K562 (cell line): Measurements from ENCODE around the gene PRKAA1. TPM values are rescaled to one million over a fixed set of nuclear protein-coding genes. Genes with fewer than 3 reads are reported as not detected.

Experiments used
- ATAC-seq: fragments of 200-7000 bp; cut with Tn5 transposase; 3 replicates; pipeline ENCODE4 v1.9.1; 2020; ENCODE audit warnings: moderate library complexity
- BruUV-seq: library from RNA; stranded (reverse); fragments of 400-500 nt; replicated peaks from 2 replicates; lab custom pipeline; 2021; lab: Mats Ljungman, UMichigan
- CTCF ChIA-PET: fragments of 300-600 bp; formaldehyde crosslinking; extraction: SDS; loops from one replicate; lab custom pipeline; 2021; ENCODE audit warnings: low intra/inter-chr PET ratio; lab: Yijun Ruan, JAX
- POLR2A ChIA-PET: fragments of 300-600, 350-650 bp; sonication (Branson Sonifier 250); formaldehyde crosslinking; extraction: SDS; loops from one replicate; lab custom pipeline; 2021; ENCODE audit warnings: antibody characterized with exemption, inconsistent platforms; lab: Yijun Ruan, JAX
- DNase-seq, 4 experiments: peaks; one replicate each; pipeline versions ENCODE4 v3.0.0 to v3.0.0-alpha.2; 2011 to 2018; ENCODE audit warnings: low spot score in 3 of 4, mixed read lengths in 3 of 4; ENCODE audit errors: extremely low read depth in 1 of 4
- FAIRE-seq: peaks from 2 replicates; lab custom pipeline; 2011; peaks lifted over from hg19 to GRCh38; lab: Jason Lieb, UNC
- H2AFZ ChIP-seq: 2 replicates; pipeline ENCODE4 v1.6.0; 2011; ENCODE audit warnings: low read depth, low read length, control low read depth, inconsistent platforms
- H3K27ac ChIP-seq: fragments of 200-600 bp; 3 replicates; pipeline ENCODE4 v1.8.0; 2011; ENCODE audit warnings: low read depth, mild to moderate bottlenecking, control low read depth, inconsistent platforms, low read length, moderate library complexity, mixed read lengths; ENCODE audit errors: extremely low read depth
- H3K27me3 ChIP-seq, 2 experiments: fragments of 300-600 bp in 1 of 2; 2 replicates in 1 of 2; 3 replicates in 1 of 2; pipeline versions ENCODE4 v1.6.0 to v1.8.0; 2011; ENCODE audit warnings: inconsistent platforms in 2 of 2, low read length in 2 of 2, mild to moderate bottlenecking in 1 of 2, mixed read lengths in 1 of 2, moderate library complexity in 1 of 2; ENCODE audit not compliant: control insufficient read depth in 2 of 2, insufficient read depth in 2 of 2
- H3K36me3 ChIP-seq: fragments of 300-600 bp; 3 replicates; pipeline ENCODE4 v1.8.0; 2011; ENCODE audit warnings: mild to moderate bottlenecking, low read length, inconsistent platforms; ENCODE audit not compliant: control insufficient read depth, insufficient read depth
- H3K4me1 ChIP-seq, 2 experiments: fragments of 200-600 bp in 1 of 2; replicated peaks in 1 of 2; 2 replicates in 1 of 2; 3 replicates in 1 of 2; pipeline versions ENCODE4 v1.5.1 to v1.8.0; 2011; ENCODE audit warnings: inconsistent platforms in 2 of 2, low read length in 2 of 2, mild to moderate bottlenecking in 1 of 2, mixed read lengths in 1 of 2, moderate library complexity in 1 of 2; ENCODE audit not compliant: control insufficient read depth in 2 of 2, insufficient read depth in 2 of 2
- H3K4me2 ChIP-seq: 2 replicates; pipeline ENCODE4 v1.6.1; 2011; ENCODE audit warnings: low read length, control low read depth, inconsistent platforms, mixed read lengths; ENCODE audit not compliant: insufficient read depth
- H3K4me3 ChIP-seq: fragments of 200-600 bp; sonication (generic), shearing (Covaris generic); 2 replicates; pipeline ENCODE4 v1.5.1; 2016; ENCODE audit warnings: control low read depth, inconsistent platforms
- H3K79me2 ChIP-seq: fragments of 200-600 bp; 3 replicates; pipeline ENCODE4 v1.8.0; 2011; ENCODE audit warnings: low read length, inconsistent platforms; ENCODE audit not compliant: control insufficient read depth, insufficient read depth
- H3K9ac ChIP-seq, 2 experiments: 2 replicates each; pipeline versions ENCODE4 v1.6.0 to v1.6.1; 2011; ENCODE audit warnings: low read depth in 2 of 2, low read length in 2 of 2, control low read depth in 1 of 2, inconsistent platforms in 1 of 2, mild to moderate bottlenecking in 1 of 2, mixed read lengths in 1 of 2; ENCODE audit not compliant: insufficient read depth in 1 of 2
- H3K9me1 ChIP-seq: one replicate; pipeline ENCODE4 v1.6.0; 2011; ENCODE audit warnings: inconsistent platforms, mild to moderate bottlenecking, low read length, moderate library complexity; ENCODE audit not compliant: control insufficient read depth, insufficient read depth
- H3K9me3 ChIP-seq: replicated peaks from 2 replicates; pipeline ENCODE4 v1.5.1; 2011; ENCODE audit warnings: low read depth, low read length, inconsistent platforms; ENCODE audit not compliant: control insufficient read depth, insufficient read depth
- H4K20me1 ChIP-seq: replicated peaks from 2 replicates; pipeline ENCODE4 v1.6.1; 2011; ENCODE audit warnings: low read length, inconsistent platforms, mixed read lengths; ENCODE audit not compliant: control insufficient read depth, insufficient read depth
- ARID1B ChIP-seq: fragments of 450-650 bp; IDR thresholded peaks from 2 replicates; pipeline ENCODE4 v1.6.1; 2016; ENCODE audit warnings: antibody characterized with exemption, mild to moderate bottlenecking, inconsistent platforms
- CBFA2T2 ChIP-seq: fragments of 450-650 bp; conservative IDR thresholded peaks from 2 replicates; pipeline ENCODE4 v1.6.1; 2017; ENCODE audit warnings: mild to moderate bottlenecking
- CBFA2T3 ChIP-seq: fragments of 450-650 bp; IDR thresholded peaks from 2 replicates; pipeline ENCODE4 v1.6.1; 2017
- CEBPB ChIP-seq: fragments of 450-650 bp; IDR thresholded peaks from 2 replicates; pipeline ENCODE4 v1.6.1; 2016; ENCODE audit warnings: missing genetic modification characterization, missing compliant biosample characterization
- FOXA3 ChIP-seq, 2 experiments: fragments of 450-650 bp in 1 of 2; sonication (generic) in 1 of 2; formaldehyde crosslinking; IDR thresholded peaks in 1 of 2; conservative IDR thresholded peaks in 1 of 2; 2 replicates each; pipeline versions ENCODE4 v1.4.0 to v1.8.0; 2020 to 2022; ENCODE audit warnings: mild to moderate bottlenecking in 2 of 2, missing genetic modification reagents in 1 of 2
- KDM1A ChIP-seq, 2 experiments: fragments of 450-650 bp; IDR thresholded peaks; 2 replicates each; pipeline ENCODE4 v1.6.1; 2016; ENCODE audit warnings: mild to moderate bottlenecking in 2 of 2
- KDM5B ChIP-seq: fragments of 200-600 bp; sonication (generic); IDR thresholded peaks from 2 replicates; pipeline ENCODE4 v1.6.1; 2012; ENCODE audit warnings: low read depth, mild to moderate bottlenecking, moderate library complexity, low read length, control low read depth, inconsistent platforms; ENCODE audit not compliant: insufficient replicate concordance
- MEIS2 ChIP-seq: fragments of 450-650 bp; IDR thresholded peaks from 2 replicates; pipeline ENCODE4 v1.6.1; 2014; ENCODE audit warnings: mild to moderate bottlenecking; ENCODE audit not compliant: partially characterized antibody
- MYC ChIP-seq, 2 experiments: fragments of 250-450 bp in 1 of 2; sonication (Bioruptor Pico) in 1 of 2; IDR thresholded peaks; 2 replicates each; pipeline versions ENCODE4 v1.5.1 to v1.6.1; 2012 to 2021; ENCODE audit warnings: low read depth in 2 of 2, borderline replicate concordance in 1 of 2, improper control_type of control experiment in 1 of 2, low read length in 1 of 2, mild to moderate bottlenecking in 1 of 2, moderate library complexity in 1 of 2
- PBX2 ChIP-seq, 2 experiments: IDR thresholded peaks in 1 of 2; conservative IDR thresholded peaks in 1 of 2; 2 replicates each; pipeline ENCODE4 v1.6.1; 2016; ENCODE audit warnings: low read depth in 2 of 2, mild to moderate bottlenecking in 1 of 2, missing compliant biosample characterization in 1 of 2, missing genetic modification characterization in 1 of 2, moderate library complexity in 1 of 2
- TAL1 ChIP-seq: fragments of 450-650 bp; IDR thresholded peaks from 2 replicates; pipeline ENCODE4 v1.6.1; 2016; ENCODE audit warnings: mild to moderate bottlenecking
- TCF3 ChIP-seq: sonication (generic); formaldehyde crosslinking; IDR thresholded peaks from 2 replicates; pipeline ENCODE4 v1.4.0; 2020; ENCODE audit warnings: mild to moderate bottlenecking, missing genetic modification reagents
- WGBS: fragments of 100-300 bp; shearing (Covaris generic); methylation state at CpG from one replicate; pipeline ENCODE4 v1.1.6; 2016; ENCODE audit warnings: low coverage, mixed read lengths; ENCODE audit not compliant: insufficient coverage; ENCODE audit errors: missing lambda C conversion rate; 5-methylcytosine and 5-hydroxymethylcytosine counted together
- in situ Hi-C: fragments of 300-500 bp; cut with MboI; formaldehyde crosslinking; loops from 4 replicates; pipeline ENCODE4 v1.15.0; 2018; ENCODE audit warnings: inconsistent platforms, mixed read lengths
- intact Hi-C: fragments of 100-400 bp; cut with micrococcal nuclease; formaldehyde crosslinking; loops from 2 replicates; pipeline ENCODE4 v1.14.2; 2022
- polyA plus RNA-seq, 8 experiments: library from polyadenylated mRNA; depleted of rRNA in 4 of 8; stranded (reverse) in 5 of 8; unstranded in 3 of 8; fragments of >200 nt; fragmentation: Nextera tagmentation in 2 of 8; fragmentation: Illumina TruSeq in 1 of 8; extraction: Ambion mirVana in 2 of 8; extraction: Trizol in 1 of 8; gene quantifications; 2 replicates each; pipeline versions ENCODE4 v1.2.1 to v1.2.3, GENCODE V29; 2011 to 2014; ENCODE audit warnings: inconsistent platforms in 1 of 8, missing spikeins in 1 of 8
- total RNA-seq, 7 experiments: library from RNA; depleted of rRNA in 6 of 7; stranded (reverse); fragments of >200 nt in 6 of 7; fragmentation: Illumina TruSeq in 2 of 7; extraction: Trizol in 2 of 7; gene quantifications; 2 replicates each; pipeline versions ENCODE4 v1.2.1 to v1.2.3, GENCODE V29; 2011 to 2021; ENCODE audit warnings: low replicate concordance in 1 of 7

Gene PRKAA1
- total and polyA plus RNA-seq, 9 of the 15 experiments (the other 6 are each of a cell fraction or from before 2014, with no cell fraction given), result 24.5 to 84.0 (median 51.4) TPM

- peak in 1 of 4 experiments; percentile 48 for DNase-seq
- POLR2A ChIA-PET, result interaction anchor here (2.1 to 8.3 kb wide), 4 partner anchors 9 to 21 kb away, joined by 8 to 88 read pairs (median 20); partner anchors contain the start of gene RPL37
- H3K9me3 ChIP-seq, result no peaks in the 10 kb centered on the region
- intact Hi-C loops, result no loop called here
- peak overlapping the region; percentile 15; the same call in 1 of the 3 replicates for H3K27ac ChIP-seq
- BruUV-seq, result no TSS peak
- H3K79me2 ChIP-seq, result no peaks in the 10 kb centered on the region
- WGBS, result 4% methylated on average over 1 of the region's 1 CpG
- H3K9me1 ChIP-seq, result no peaks in the 10 kb centered on the region
- peak overlapping the region; percentile 2; the same call in 1 of the 2 replicates for H2AFZ ChIP-seq
- no peaks in the 10 kb centered on the region for H4K20me1 ChIP-seq
- peak; percentile 63 for ATAC-seq
- no peaks in the 10 kb centered on the region for H3K27me3 ChIP-seq
- H3K4me2 ChIP-seq, result no peak overlapping the region
- in situ Hi-C loops, result no loop called here
- peaks cover 13 to 16% of the 10 kb centered on the region in 2 experiments for H3K4me1 ChIP-seq
- CTCF ChIA-PET, result no interaction called here
- H3K36me3 ChIP-seq, result no peaks in the 10 kb centered on the region
- H3K4me3 ChIP-seq, result no peak overlapping the region
- TF ChIP-seq PBX2 (CRISPR knock-in tag; IDR thresholded peaks at IDR 0.05; ENCODE audit: low read depth) (no peak), PBX2 (tag; conservative IDR thresholded peaks at IDR 0.05; ENCODE audit: low read depth) (peak; percentile 60), CEBPB (no peak), FOXA3 (CRISPR knock-in tag; conservative IDR thresholded peaks at IDR 0.05 in 1 of 2, IDR thresholded peaks at IDR 0.05 in 1 of 2) (no peak), MYC (IDR thresholded peaks at IDR 0.05; ENCODE audit: low read depth, low read length) (no peak), MYC (CRISPR knock-in tag; IDR thresholded peaks at IDR 0.05; ENCODE audit: borderline replicate concordance, low read depth) (no peak), KDM5B (no peak), CBFA2T3 (peak; percentile 79), CBFA2T2 (peak; percentile 33), TCF3 (CRISPR knock-in tag) (peak; percentile 45), TAL1 (peak; percentile 29; the same call in 1 of the 2 replicates), MEIS2 (peak; percentile 61), ARID1B (peak; percentile 60), KDM1A (IDR thresholded peaks at IDR 0.05) (peak in 1 of 2 experiments; percentile 41; a peak in 1 of 4 replicates)
- no peak overlapping the region for H3K9ac ChIP-seq
- peak; percentile 65 for FAIRE-seq
Observed at GRCh38 chr5:40812125-40812524, 14.0 kb upstream of the PRKAA1 start.
